Memory B cell (primary cell): ENCODE data around the gene TET3.
"Not testable (repeated sequence)": the region's sequence is repeated elsewhere in the genome, so short reads cannot be mapped to it uniquely, and the experiment has no call there.

ENCODE experiments used
- ATAC-seq: fragments of 150-1000 bp; cut with Tn5 transposase; 2 replicates; pipeline ENCODE4 v1.10.0; 2021; ENCODE audit warnings: low read depth, mild to moderate bottlenecking, moderate library complexity
- DNase-seq, 2 donors: peaks; one replicate each; pipeline ENCODE4 v3.0.0; 2022; ENCODE audit warnings: low spot score in 2 of 2
- H3K27ac Mint-ChIP-seq: one replicate; pipeline ENCODE4 v1.8.0; 2022; ENCODE audit warnings: mild to moderate bottlenecking, moderate library complexity, mixed read lengths
- H3K27me3 Mint-ChIP-seq: one replicate; pipeline ENCODE4 v1.8.0; 2022; ENCODE audit warnings: mixed read lengths
- H3K36me3 Mint-ChIP-seq: one replicate; pipeline ENCODE4 v1.8.0; 2022; ENCODE audit warnings: mild to moderate bottlenecking, mixed read lengths
- H3K4me1 Mint-ChIP-seq: one replicate; pipeline ENCODE4 v1.8.0; 2022; ENCODE audit warnings: mixed read lengths
- H3K4me3 Mint-ChIP-seq: one replicate; pipeline ENCODE4 v1.8.0; 2022; ENCODE audit warnings: mild to moderate bottlenecking, moderate library complexity, mixed read lengths
- H3K9me3 Mint-ChIP-seq: one replicate; pipeline ENCODE4 v1.8.0; 2022; ENCODE audit warnings: mixed read lengths

Gene TET3

DNA sequence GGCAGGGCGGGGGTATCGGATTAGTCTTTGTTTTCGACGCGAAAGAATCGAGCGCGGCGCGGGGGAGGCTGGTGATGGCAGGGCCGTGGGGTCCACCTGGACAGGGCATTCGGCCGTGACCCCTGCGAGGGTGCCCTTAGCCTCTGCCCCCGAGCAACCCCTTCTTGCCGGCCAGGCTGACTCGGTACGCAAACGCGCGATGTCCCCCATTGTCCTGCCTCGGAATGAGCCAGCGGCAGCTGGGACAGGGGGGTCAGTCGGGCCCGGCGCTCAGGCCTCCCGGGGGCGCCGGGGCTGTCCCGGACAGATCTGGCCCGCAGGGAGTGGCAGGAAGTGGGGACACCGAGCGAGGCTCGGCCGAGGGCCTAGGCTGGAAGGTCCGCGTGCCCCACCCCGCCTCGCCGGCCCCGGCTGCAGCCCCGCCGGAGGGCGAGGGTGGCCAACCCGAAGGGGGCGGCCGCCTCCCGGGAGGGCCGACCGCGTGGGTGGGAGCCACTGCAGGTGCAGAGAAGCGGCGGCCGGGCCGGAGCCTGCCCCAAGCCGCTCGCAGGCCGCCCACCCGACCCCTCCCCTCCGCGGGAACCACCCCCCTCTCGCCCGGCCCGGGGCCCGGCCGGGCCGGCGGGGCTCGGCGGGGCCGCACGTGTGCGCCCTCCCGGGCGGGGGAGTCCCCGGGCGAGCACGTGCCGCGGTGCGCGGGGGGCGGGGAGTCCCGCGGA is at the start of gene TET3:
TSS of gene TET3 (plus strand) at position 708 of the 719 bp plus-strand sequence. CDS start 1,494 bp downstream, outside the sequence.
- Mint-ChIP-seq H3K27ac (peak within 1 kb of the TSS; percentile 91), H3K4me3 (peak within 1 kb of the TSS; percentile 86), H3K4me1 (peaks cover 61% of the 10 kb centered on the region), H3K36me3 (peaks cover 5% of the 10 kb centered on the region), H3K9me3 (no peaks in the 10 kb centered on the region), H3K27me3 (peaks cover 2% of the 10 kb centered on the region)
- peak; percentile 54 to 70 for DNase-seq
- peak; percentile 66 for ATAC-seq

DNA sequence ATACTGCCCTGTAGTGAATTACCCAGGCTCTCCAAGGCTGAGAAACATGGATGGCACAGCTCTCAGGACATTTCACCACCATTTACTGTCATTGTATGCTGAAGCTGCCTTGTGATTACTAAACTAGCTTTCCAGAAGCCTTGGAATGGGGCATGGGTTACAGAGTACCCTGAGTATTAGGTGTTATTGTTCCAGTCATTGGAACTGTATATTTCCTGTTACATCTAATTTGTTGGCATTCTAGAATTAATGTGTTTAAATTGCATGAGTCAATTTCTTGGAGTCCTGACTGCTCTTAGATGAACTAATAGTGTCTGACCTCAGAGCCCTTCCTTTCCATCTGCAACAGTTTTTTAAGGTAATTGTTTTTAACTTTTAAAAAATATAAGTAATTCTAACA is 49.1 kb upstream of the TET3 start:
- Mint-ChIP-seq H3K9me3 (no peaks in the 10 kb centered on the region), H3K4me3 (no peak overlapping the region), H3K4me1 (peaks cover 43% of the 10 kb centered on the region), H3K27me3 (no peaks in the 10 kb centered on the region), H3K27ac (no peak overlapping the region), H3K36me3 (peaks cover 35% of the 10 kb centered on the region)
- ATAC-seq (no peak), DNase-seq (no peak)

DNA sequence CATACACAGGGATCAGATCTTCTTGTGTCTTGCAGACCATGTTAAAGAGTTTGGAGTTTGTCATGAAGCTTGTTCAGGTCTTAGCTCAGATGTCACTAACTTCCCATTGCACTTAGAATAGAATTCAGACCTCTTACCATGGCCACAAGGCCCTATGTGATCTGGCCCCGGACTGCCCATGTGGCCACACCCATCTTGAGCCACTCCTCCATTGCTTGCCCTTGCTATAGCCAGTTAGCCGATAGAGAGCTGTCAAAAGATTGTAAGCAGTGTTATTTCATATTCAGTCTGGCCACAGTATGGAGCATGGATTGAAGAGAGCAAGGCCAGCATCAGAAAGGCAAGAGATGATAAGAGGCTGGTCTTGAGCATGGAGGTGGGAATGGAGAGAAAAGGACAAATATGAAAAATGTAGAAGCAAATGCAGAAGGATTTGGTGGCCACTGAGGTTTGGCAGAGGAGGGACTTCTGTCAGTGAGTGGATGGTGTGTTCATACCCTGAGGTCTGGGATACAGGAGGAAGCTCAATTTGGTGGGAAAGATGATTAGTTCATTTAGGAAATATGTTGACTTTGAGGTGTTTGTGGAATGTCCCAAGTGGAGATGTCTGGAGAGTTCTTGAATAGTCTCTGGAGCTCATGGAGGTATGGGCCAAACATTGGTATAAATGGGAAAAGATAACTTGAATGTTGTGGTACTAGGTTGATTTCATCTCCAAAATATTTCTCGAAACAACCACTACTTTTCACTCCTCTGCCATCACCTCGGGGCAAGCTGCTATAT is 47.4 kb upstream of the TET3 start:
- peak overlapping the region; percentile 29 for H3K27ac Mint-ChIP-seq

DNA sequence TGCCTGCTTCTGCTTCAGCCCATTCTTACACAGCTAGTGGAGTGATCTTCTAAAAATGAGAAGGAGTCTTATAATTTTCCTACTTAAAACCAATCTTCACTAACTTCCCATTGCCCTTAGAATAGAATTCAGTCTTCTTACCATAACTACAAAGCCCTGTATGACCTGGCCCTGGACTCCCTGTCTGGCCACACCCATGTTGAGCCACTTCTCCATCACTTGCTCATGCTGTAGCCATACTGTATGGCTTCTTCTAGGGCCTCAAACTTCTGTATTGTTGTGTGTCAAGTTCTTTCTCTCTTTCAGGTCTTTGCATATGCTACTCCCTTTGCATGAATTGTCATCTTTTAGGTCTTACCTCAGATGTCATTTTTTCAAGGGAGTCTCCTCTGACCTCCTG is 46.8 kb upstream of the TET3 start:
- Mint-ChIP-seq H3K27me3 (no peaks in the 10 kb centered on the region), H3K36me3 (peaks cover 26% of the 10 kb centered on the region), H3K9me3 (no peaks in the 10 kb centered on the region), H3K4me1 (peaks cover 35% of the 10 kb centered on the region), H3K4me3 (no peak overlapping the region), H3K27ac (peak overlapping the region; percentile 12)
- ATAC-seq (no peak), DNase-seq (no peak)

More for the DNA sequence above, 47.4 kb upstream of the TET3 start:
- DNase-seq, result no peak
- Mint-ChIP-seq H3K4me1 (peaks cover 36% of the 10 kb centered on the region), H3K27me3 (no peaks in the 10 kb centered on the region), H3K4me3 (no peak overlapping the region), H3K36me3 (peaks cover 25% of the 10 kb centered on the region), H3K9me3 (no peaks in the 10 kb centered on the region)
- ATAC-seq, result no peak

DNA sequence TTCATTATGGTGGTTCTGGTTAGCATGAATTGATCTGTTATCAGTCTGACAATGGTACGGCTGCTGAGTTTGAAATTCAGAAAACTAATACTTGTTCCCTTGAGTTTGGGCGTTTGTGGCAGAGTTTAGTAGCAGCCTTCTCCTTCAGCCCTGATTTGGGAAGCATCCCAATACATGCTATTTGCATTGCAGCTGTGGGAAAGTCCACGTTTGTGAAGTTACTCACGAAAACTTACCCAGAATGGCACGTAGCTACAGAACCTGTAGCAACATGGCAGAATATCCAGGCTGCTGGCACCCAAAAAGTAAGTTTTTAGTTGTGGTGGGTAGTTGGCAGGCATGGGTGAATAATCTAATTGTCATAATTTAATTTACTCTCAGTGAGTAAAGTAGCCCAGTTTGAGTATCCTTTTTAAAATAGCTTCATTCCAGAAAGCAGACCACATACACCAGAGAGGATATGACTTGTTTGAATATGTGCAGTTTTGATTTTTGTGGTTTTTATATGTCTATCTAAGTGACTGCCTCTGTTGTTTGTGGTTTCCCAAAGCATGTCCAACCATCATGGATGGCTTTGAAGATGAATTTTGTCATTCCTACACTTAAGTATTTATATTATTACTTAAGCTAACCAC is 45.9 kb upstream of the TET3 start:
- no peak for ATAC-seq
- no peak overlapping the region for H3K4me3 Mint-ChIP-seq
- no peaks in the 10 kb centered on the region for H3K9me3 Mint-ChIP-seq
- no peak for DNase-seq
- H3K27me3 Mint-ChIP-seq, result no peaks in the 10 kb centered on the region
- H3K27ac Mint-ChIP-seq, result peak overlapping the region; percentile 52
- peaks cover 22% of the 10 kb centered on the region for H3K36me3 Mint-ChIP-seq
- H3K4me1 Mint-ChIP-seq, result peaks cover 31% of the 10 kb centered on the region

DNA sequence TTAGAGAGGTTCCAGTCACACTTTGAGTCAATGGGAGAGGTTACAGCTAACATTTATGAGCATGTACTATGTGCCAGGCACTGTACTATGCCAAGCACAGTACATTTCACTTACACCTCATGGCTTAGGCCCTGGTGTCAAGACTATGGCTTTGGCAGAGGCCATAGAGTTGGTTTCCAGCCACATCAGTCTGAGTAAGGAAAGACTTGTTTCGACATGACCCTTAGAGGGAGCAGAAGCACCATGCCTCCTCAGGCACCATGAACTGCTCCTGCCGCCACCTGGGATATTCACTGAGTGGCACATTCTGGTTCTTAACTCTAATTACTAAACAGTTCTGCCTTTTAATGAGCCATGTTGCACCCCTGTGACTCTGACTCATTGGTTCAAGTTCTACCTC is 45.3 kb upstream of the TET3 start:
- peak overlapping the region; percentile 48 for H3K27ac Mint-ChIP-seq
- H3K27me3 Mint-ChIP-seq, result no peaks in the 10 kb centered on the region
- H3K36me3 Mint-ChIP-seq, result peaks cover 20% of the 10 kb centered on the region

DNA sequence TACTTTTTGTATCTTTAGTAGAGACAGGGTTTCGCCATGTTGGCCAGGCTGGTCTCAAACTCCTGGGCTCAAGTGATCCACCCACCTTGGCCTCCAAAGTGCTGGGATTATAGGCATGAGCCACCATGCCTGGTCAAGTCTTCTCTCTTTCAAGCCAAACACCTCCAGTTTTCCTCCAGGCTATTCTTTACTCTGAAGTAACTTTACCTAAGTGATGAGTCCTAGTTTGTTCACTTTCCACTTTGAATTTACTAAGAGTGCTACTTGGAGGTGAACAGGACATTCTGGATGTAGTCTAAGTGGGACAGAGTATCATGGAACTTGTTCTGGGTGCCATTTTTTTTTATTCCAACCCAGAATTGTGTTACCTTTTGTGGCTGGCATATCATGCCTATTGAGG is 44.6 kb upstream of the TET3 start:
- not testable (repeated sequence) for H3K4me3 Mint-ChIP-seq, H3K27me3 Mint-ChIP-seq, DNase-seq, H3K9me3 Mint-ChIP-seq, ATAC-seq
- peak overlapping the region; percentile 48 for H3K27ac Mint-ChIP-seq
- peaks cover 23% of the 10 kb centered on the region for H3K36me3 Mint-ChIP-seq
- H3K4me1 Mint-ChIP-seq, result peaks cover 35% of the 10 kb centered on the region

More for the DNA sequence above, 45.3 kb upstream of the TET3 start:
- Mint-ChIP-seq H3K9me3 (no peaks in the 10 kb centered on the region), H3K4me1 (peaks cover 31% of the 10 kb centered on the region), H3K4me3 (no peak overlapping the region)
- ATAC-seq, result peak; percentile 32
- DNase-seq, result no peak

DNA sequence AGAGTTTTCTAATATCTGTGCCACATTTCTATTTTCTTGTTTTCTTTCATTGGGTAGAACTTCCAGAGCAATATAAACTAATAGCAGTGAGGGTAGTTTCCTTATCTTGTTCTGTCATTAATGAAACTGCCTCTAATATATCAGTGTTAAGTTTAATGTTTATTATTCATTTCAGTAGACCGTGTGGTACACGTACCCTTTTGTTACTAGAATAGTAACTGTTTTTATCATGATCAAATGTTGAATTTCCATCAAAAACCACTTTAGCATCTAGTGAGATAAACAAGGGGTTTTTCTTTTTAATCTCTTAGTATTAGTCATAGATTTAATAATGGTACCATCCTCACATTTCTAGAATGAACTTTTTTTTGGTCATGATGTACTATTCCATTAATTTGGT is 42.0 kb upstream of the TET3 start:
- no peaks in the 10 kb centered on the region for H3K27me3 Mint-ChIP-seq
- DNase-seq, result no peak
- H3K4me1 Mint-ChIP-seq, result peaks cover 21% of the 10 kb centered on the region
- H3K9me3 Mint-ChIP-seq, result no peaks in the 10 kb centered on the region
- no peak for ATAC-seq
- no peak overlapping the region for H3K27ac Mint-ChIP-seq
- no peak overlapping the region for H3K4me3 Mint-ChIP-seq
- peaks cover 16% of the 10 kb centered on the region for H3K36me3 Mint-ChIP-seq

DNA sequence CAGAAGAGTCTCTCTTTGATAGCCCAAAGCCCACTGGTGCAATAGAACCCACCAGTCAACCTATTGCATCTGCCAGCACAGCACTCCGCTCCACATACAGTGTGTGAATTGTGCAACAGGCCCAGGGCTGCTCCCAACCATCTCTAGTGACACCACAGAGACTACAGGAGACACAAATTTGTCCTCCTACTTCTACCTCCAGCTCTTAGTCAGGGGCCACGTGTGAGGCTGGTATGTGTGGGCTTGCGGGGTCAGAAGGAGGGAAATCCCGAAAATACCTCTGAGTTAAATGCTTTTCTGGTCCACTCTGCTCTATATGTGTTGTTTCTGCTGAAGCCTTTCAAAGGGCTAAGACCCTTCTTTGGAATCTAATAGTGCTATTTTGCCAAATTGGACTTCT is 40.0 kb upstream of the TET3 start:
- Mint-ChIP-seq H3K36me3 (peaks cover 13% of the 10 kb centered on the region), H3K4me1 (peaks cover 24% of the 10 kb centered on the region), H3K4me3 (no peak overlapping the region), H3K9me3 (no peaks in the 10 kb centered on the region), H3K27ac (peak overlapping the region; percentile 8), H3K27me3 (no peaks in the 10 kb centered on the region)
- DNase-seq, result no peak
- no peak for ATAC-seq

DNA sequence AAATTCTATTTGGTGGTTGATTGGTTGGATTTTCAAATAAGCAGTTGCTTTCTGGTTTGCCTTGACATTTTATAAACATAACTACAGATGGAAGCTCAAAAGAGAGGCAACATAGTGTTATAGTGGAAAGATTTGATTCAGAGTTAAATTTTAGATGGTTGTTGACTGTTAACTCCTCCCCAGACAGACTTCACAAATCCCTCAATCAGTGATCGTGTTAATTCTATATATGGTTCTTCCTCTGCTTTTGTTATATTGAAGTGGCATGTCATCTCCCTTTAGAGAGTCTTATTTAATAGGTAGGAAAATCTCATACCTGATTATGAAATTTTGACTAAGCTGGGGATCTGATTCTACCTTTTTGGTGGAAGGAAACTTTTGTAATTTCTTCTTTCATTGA is 38.5 kb upstream of the TET3 start:
- no peak overlapping the region for H3K27ac Mint-ChIP-seq
- H3K27me3 Mint-ChIP-seq, result no peaks in the 10 kb centered on the region
- H3K36me3 Mint-ChIP-seq, result peaks cover 14% of the 10 kb centered on the region
- DNase-seq, result no peak
- H3K4me1 Mint-ChIP-seq, result peaks cover 18% of the 10 kb centered on the region
- no peak overlapping the region for H3K4me3 Mint-ChIP-seq
- ATAC-seq, result no peak
- H3K9me3 Mint-ChIP-seq, result no peaks in the 10 kb centered on the region

DNA sequence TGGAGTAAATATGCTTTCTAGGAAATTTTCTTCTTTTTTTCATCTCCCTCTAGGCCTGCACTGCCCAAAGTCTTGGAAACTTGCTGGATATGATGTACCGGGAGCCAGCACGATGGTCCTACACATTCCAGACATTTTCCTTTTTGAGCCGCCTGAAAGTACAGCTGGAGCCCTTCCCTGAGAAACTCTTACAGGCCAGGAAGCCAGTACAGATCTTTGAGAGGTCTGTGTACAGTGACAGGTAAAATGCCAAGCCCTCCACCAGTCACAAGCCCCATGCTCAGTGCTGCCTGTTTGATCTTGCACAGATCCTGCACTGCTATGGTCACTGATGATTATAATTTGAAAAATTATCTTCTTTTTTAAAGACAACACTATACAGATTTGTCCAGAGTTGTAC is 38.0 kb upstream of the TET3 start:
- H3K27me3 Mint-ChIP-seq, result no peaks in the 10 kb centered on the region
- H3K4me3 Mint-ChIP-seq, result no peak overlapping the region
- H3K4me1 Mint-ChIP-seq, result peaks cover 16% of the 10 kb centered on the region
- no peak for ATAC-seq
- peaks cover 18% of the 10 kb centered on the region for H3K36me3 Mint-ChIP-seq
- no peak overlapping the region for H3K27ac Mint-ChIP-seq
- no peaks in the 10 kb centered on the region for H3K9me3 Mint-ChIP-seq
- no peak for DNase-seq

DNA sequence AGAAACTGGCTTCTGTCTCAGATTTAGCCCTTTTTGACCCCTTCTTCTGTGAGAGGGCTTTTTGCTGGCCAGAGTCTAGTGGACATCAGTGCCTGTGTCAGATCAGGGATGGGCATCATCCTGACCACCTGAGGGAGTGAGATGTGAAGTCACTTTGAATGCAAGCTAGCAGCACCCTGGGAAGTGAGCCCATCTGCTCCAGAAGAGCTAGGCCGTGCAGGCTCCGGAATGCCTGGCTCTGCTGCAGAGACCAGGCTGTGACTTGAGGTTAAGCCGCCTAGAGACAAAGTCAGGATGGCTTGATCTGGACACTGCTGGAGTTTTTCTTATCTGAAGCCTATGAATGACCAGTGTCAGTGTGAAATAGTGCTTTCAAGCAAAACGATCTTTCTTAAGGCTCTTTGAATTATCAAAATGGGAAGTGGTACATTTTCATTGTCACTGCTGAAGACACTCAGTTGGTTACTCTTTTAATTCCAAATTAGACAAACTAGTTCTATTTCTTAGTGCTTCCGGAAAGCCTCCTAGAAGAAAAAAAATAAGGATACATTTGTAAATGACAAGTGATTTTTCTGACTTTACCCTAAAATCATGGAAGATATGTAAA is 37.2 kb upstream of the TET3 start:
- Mint-ChIP-seq H3K27me3 (no peaks in the 10 kb centered on the region), H3K27ac (no peak overlapping the region), H3K36me3 (peaks cover 23% of the 10 kb centered on the region), H3K9me3 (no peaks in the 10 kb centered on the region), H3K4me1 (peaks cover 15% of the 10 kb centered on the region), H3K4me3 (no peak overlapping the region)
- DNase-seq, result no peak
- no peak for ATAC-seq

DNA sequence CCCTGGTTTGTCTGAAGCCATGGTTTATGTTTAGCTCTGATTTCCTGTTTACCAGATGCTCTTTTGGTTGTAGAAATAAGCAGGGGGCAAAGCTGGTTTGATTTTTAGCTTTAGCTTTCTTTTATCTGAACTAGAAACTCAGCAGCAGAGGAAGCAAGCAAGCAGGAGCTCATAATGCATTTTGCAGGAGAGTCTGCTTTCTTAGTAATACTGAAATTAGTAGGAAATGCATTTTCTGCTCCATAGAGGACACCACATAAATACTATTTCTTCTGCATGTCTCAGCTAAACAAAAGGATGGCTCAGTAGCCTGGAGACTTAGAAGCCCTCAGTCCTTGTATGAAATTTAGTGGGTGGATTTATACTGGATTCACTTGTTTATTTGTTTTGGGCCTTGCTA is 34.9 kb upstream of the TET3 start:
- Mint-ChIP-seq H3K9me3 (no peaks in the 10 kb centered on the region), H3K4me1 (peaks cover 15% of the 10 kb centered on the region), H3K27ac (no peak overlapping the region)

More for the DNA sequence above, 34.9 kb upstream of the TET3 start:
- H3K36me3 Mint-ChIP-seq, result peaks cover 29% of the 10 kb centered on the region
- H3K4me3 Mint-ChIP-seq, result no peak overlapping the region
- ATAC-seq (no peak), DNase-seq (no peak)
- no peaks in the 10 kb centered on the region for H3K27me3 Mint-ChIP-seq
